ENCODE results near the gene ZNF675.
"Not testable (repeated sequence)": the region's sequence is repeated elsewhere in the genome, so short reads cannot be mapped to it uniquely, and the experiment has no call there.

The ZNF675 gene

DNA sequence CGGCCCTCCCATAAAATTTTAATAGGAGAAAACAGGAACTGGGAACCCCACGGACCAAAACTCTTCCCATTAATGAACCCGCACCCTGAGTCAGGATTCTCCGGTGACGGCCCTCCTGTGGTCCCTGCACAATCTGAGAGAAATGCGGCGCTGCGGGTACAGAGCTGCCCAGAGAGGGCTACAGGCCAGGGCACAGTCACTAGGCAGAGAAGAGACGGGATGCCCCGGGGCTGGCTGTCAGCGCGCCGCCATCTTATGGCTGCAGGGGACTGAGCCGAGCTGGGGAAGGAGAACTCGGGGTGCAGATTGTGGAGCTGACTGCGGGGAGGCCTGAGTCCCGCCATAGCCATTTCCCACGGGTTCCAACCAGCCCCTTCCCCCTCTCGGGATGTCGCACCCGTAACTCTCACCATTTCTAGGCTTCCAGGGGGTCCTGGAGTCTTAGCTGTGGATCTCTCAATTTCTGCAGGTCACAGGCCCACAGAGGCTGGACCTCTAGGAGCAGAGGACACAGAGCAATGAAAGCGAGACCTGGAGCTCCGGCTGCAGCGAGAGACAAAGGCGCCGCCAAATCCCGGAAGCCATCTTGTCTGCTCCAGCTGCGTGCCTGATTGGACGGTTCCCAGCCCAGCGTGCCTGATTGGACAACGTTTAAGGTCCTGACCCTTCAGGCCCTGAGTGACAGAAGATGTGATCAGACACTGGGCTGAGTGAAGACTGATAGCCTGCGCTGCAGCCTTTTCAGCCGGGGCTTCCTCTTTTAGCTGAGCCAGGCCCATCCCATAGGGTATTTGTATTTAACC lies at the start of gene ZNF675:
TSS of gene ZNF675 (minus strand) at position 592 of the 803 bp plus-strand sequence. CDS start at position 413, 179 bp downstream.
- in situ Hi-C loops (cut with HindIII; ENCODE audit: low sequenced_read_pairs): no loop called here

DNA sequence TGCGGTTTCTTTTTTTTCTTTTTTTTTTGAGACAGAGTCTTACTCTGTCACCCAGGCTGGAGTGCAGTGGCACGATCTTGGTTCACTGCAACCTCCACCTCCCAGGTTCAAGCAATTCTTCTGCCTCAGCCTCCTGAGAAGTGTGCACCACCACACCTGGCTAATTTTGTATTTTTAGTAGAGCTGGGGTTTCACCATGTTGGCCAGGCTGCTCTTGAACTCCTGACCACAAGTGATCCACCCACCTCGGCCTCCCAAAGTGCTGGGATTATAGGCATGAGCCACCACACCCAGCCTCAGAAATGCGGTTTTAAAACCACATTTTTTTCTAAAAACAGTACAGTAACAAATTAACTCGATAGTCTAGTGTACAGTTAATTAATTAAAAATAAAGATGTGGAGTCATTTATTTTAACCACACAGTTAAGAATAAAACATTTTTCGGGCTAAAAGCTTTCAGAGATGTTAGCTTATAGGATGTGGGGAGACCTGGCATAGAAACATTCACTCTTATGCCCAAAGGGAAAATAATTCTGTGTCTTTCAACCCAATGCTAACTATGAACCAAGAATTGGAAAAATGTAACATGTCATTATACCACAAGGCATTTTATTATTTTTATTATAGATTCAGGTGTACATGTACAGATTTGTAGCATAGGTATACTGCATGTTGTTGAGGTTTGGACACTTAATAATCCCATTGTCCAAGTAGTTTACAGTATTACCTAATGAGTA lies 43.9 kb upstream of the ZNF675 start:
- in situ Hi-C loops (cut with HindIII; ENCODE audit: low sequenced_read_pairs): not testable (repeated sequence)

DNA sequence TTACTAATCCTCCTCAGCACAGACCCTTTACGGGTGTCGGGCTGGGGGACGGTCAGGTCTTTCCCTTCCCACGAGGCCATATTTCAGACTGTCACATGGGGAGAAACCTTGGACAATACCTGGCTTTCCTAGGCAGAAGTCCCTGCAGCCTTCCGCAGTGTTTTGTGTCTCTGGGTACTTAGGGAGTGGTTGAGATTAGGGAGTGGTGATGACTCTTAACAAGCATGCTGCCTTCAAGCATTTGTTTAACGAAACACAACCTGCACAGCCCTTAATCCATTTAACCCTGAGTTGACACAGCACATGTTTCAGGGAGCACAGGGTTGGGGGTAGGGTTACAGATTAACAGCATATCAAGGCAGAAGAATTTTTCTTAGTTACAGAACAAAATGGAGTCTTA lies 37.1 kb upstream of the ZNF675 start:
- in situ Hi-C loops (cut with HindIII; ENCODE audit: low sequenced_read_pairs): not testable (repeated sequence)

GRCh38 chr19:23718802-23719201 lies 31.8 kb upstream of the ZNF675 start:
- in situ Hi-C loops (cut with HindIII; ENCODE audit: low sequenced_read_pairs): no loop called here

DNA sequence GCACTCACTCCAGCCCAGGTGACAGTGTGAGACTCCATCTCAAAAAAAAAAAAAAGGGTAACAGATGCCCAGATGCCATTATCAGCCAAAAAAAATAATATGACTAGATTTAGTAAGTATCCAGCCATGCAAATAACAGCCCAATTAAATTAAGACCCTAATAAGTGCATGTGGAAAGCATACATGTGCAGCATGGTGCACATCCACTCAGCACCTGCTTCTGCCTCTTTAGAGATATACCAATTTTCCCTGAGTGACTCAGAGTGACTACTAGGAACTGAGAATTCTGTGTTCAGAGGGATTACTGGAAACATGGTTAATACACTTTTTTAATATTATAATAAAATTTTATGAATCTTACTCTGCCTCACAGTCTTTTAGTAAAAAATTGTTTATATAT lies 29.8 kb upstream of the ZNF675 start:
- in situ Hi-C loops (cut with HindIII; ENCODE audit: low sequenced_read_pairs): no loop called here

GRCh38 chr19:23709347-23709746 lies 22.3 kb upstream of the ZNF675 start:
- in situ Hi-C loops (cut with HindIII; ENCODE audit: low sequenced_read_pairs): no loop called here

DNA sequence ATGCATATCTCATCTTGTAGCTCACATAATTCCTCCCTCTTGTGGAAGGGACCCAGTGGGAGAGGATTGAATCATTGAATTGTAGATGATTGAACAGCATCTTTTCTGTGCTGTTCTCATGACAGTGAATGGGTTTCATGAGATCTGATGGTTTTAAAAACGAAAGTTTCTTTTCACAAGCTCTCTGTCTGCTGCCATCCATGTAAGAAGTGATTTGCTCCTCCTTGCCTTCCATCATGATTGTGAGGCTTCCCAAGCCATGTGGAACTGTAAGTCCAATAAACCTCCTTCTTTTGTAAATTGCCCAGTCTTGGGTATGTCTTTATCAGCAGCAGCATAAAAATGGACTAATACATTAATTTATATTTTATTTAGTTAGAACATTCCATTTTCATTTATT lies 19.6 kb upstream of the ZNF675 start:
- in situ Hi-C loops (cut with HindIII; ENCODE audit: low sequenced_read_pairs): no loop called here

DNA sequence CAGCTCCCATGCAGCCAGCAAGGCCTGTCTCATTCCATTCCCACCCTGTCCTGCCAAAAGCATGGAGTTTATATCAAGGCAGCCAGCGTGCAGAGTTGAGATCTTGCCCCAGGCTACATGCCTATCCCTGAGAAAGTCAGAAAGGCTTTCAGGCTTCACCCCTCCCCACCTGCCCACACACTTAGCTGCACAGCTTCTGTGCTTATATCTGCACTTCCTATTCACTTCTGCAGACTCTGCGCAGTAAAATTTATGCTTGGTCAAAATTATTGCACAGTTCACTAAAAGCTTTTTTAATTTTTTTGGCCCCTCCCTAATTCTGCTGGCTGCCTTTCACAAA lies 12.5 kb upstream of the ZNF675 start:
- in situ Hi-C loops (cut with HindIII; ENCODE audit: low sequenced_read_pairs): no loop called here

- in situ Hi-C loops (cut with HindIII; ENCODE audit: low sequenced_read_pairs): no loop called here
Measured at GRCh38 chr19:23698711-23699520, 11.9 kb upstream of the ZNF675 start.

DNA sequence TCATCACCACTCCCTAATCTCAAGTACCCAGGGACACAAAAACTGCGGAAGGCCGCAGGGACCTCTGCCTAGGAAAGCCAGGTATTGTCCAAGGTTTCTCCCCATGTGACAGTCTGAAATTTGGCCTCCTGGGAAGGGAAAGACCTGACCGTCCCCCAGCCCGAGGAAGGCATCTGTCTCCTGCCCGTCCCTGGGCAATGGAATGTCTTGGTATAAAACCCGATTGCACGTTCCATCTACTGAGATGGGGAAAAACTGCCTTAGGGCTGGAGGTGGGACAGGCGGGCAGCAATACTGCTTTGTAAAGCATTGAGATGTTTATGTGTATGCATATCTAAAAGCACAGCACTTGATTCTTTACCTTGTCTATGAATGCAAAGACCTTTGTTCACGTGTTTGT lies 5.9 kb upstream of the ZNF675 start:
- in situ Hi-C loops (cut with HindIII; ENCODE audit: low sequenced_read_pairs): not testable (repeated sequence)

DNA sequence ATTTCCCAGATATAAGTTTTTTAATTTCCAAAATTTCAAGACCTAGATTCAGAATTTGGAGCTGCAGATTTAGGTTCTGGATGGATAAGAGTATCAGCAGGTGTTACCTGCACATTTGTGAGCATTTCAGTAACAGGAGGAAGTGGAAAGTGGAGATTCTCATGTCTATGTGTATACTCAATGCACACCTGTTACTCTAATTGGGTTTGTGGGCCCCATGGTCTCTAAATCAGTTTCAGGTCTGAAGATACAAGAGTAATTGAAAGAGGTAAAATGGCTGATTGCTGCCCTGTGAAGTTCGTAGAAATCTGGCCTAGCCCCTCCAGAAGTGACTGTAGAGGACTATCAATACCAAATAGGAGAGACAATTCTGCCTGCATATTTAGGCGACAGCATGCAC lies 13.9 kb downstream of the ZNF675 start:
- in situ Hi-C loops (cut with HindIII; ENCODE audit: low sequenced_read_pairs): no loop called here

- in situ Hi-C loops (cut with HindIII; ENCODE audit: low sequenced_read_pairs): loop anchor here (10.0 kb wide), 1 partner anchor 274 kb away; the partner anchor contains the start of gene ZNF91
Measured at GRCh38 chr19:23668606-23669005, 18.4 kb downstream of the ZNF675 start.

DNA sequence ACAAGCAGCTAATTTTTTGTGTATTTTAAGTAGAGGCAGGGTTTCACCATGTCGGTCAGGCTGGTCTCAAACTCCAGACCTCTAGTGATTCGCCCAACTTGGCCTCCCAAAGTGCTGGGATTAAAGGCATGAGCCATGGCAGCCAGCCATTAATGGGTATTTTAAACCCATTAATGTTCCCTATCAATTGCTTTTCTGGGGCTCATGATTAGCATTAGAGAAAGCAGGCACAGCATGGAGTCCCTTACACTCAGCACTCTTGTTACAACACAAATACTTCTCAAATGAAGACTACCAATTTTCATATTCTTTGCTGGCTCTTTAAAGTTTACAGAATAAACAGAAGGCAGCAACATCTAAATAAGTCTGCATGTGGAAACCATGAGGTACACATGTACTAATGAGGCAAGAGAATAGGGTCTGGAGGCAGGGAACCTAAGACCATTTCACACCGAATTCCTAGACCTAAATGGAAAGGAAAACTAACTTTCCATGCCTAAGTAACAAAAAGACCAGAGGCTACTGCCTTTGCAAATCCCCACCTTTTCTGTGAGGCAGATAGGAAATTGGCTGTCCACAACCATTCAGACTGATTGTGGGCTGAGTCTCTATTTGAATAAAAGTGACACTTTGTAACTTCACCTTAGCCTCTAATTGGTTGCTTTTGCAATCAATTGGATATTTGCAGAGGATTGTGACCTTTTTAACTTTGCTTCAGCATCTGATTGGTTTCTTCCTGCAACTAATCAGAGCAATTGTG lies 21.2 kb downstream of the ZNF675 start:
- in situ Hi-C loops (cut with HindIII; ENCODE audit: low sequenced_read_pairs): loop anchor here (10.0 kb wide), 1 partner anchor 271 kb away; the partner anchor contains the start of gene ZNF91

- in situ Hi-C loops (cut with HindIII; ENCODE audit: low sequenced_read_pairs): not testable (repeated sequence)
Measured at GRCh38 chr19:23649817-23650216, 37.2 kb downstream of the ZNF675 start.

Data from endothelial cell of hepatic sinusoid (primary cell).